HL-60 (cell line): ENCODE data around the gene TPCN2.
"Not testable (repeated sequence)": the region's sequence is repeated elsewhere in the genome, so short reads cannot be mapped to it uniquely, and the experiment has no call there.

ENCODE experiments used
- DNase-seq, 2 experiments: peaks; one replicate each; pipeline ENCODE4 v3.0.0-alpha.2; 2010 to 2020; ENCODE audit warnings: low read depth in 1 of 2, low spot score in 1 of 2
- H3K27ac ChIP-seq: fragments of 250-450 bp; sonication (Bioruptor Pico); replicated peaks from 2 replicates; pipeline ENCODE4 v1.5.1; 2020; ENCODE audit warnings: mild to moderate bottlenecking, moderate library complexity
- H3K27me3 ChIP-seq: fragments of 250-450 bp; sonication (Bioruptor Pico); 2 replicates; pipeline ENCODE4 v1.5.1; 2021; ENCODE audit warnings: mild to moderate bottlenecking, moderate library complexity; ENCODE audit not compliant: insufficient read depth, poor library complexity, severe bottlenecking
- H3K4me3 ChIP-seq: replicated peaks from 2 replicates; pipeline ENCODE4 v1.5.1; 2011; ENCODE audit warnings: mild to moderate bottlenecking, control low read depth, low read length; ENCODE audit not compliant: insufficient read depth
- CTCF ChIP-seq: IDR thresholded peaks from one replicate; pipeline ENCODE4 v1.5.1; 2011; ENCODE audit warnings: low read length, control low read depth, inconsistent platforms; ENCODE audit not compliant: insufficient read depth
- GABPA ChIP-seq: IDR thresholded peaks from 2 replicates; pipeline ENCODE4 v1.6.1; 2012; ENCODE audit warnings: low read depth
- POLR2AphosphoS5 ChIP-seq: IDR thresholded peaks from 2 replicates; pipeline ENCODE4 v1.6.1; 2012; ENCODE audit warnings: low read depth
- SPI1 ChIP-seq: IDR thresholded peaks from 2 replicates; pipeline ENCODE4 v1.6.1; 2012; ENCODE audit warnings: low read depth, mild to moderate bottlenecking, borderline replicate concordance
- TF ChIP-seq, protein P1 (sequence below): IDR thresholded peaks from 2 replicates; pipeline ENCODE4 v1.6.1; 2012; ENCODE audit warnings: low read depth; ENCODE audit not compliant: insufficient replicate concordance

Gene TPCN2

GRCh38 chr11:69137151-69137844 is 88.6 kb downstream of the TPCN2 start:
- Histone ChIP-seq H3K27ac (no peak overlapping the region), H3K4me3 (no peak overlapping the region), H3K27me3 (no peaks in the 10 kb centered on the region)
- DNase-seq: no peak
- TF ChIP-seq CTCF (no peak), SPI1 (no peak), GABPA (no peak), POLR2AphosphoS5 (no peak)
- TF ChIP-seq, protein P1, sequence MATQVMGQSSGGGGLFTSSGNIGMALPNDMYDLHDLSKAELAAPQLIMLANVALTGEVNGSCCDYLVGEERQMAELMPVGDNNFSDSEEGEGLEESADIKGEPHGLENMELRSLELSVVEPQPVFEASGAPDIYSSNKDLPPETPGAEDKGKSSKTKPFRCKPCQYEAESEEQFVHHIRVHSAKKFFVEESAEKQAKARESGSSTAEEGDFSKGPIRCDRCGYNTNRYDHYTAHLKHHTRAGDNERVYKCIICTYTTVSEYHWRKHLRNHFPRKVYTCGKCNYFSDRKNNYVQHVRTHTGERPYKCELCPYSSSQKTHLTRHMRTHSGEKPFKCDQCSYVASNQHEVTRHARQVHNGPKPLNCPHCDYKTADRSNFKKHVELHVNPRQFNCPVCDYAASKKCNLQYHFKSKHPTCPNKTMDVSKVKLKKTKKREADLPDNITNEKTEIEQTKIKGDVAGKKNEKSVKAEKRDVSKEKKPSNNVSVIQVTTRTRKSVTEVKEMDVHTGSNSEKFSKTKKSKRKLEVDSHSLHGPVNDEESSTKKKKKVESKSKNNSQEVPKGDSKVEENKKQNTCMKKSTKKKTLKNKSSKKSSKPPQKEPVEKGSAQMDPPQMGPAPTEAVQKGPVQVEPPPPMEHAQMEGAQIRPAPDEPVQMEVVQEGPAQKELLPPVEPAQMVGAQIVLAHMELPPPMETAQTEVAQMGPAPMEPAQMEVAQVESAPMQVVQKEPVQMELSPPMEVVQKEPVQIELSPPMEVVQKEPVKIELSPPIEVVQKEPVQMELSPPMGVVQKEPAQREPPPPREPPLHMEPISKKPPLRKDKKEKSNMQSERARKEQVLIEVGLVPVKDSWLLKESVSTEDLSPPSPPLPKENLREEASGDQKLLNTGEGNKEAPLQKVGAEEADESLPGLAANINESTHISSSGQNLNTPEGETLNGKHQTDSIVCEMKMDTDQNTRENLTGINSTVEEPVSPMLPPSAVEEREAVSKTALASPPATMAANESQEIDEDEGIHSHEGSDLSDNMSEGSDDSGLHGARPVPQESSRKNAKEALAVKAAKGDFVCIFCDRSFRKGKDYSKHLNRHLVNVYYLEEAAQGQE: no peak

DNA sequence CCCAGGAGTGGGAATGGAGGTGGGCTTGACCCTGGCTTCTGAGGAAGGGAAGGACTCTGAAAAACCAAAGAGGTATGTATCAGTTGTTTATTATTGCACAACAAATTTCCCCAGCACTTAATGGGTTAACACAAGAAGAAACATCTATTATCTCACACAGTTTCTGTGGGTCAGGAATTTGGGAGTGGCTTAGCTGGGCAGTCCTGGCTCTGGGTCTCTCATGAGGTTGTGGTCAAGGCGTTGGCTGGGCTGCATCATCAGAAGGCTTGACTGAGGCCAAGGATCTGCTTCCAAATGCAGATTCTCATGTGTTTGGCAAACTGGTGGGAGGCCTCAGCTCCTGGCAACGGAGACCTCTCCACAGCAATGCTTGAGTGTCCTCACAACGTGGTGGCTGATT is 89.5 kb downstream of the TPCN2 start:
- Histone ChIP-seq H3K4me3 (no peak overlapping the region), H3K27ac (no peak overlapping the region), H3K27me3 (no peaks in the 10 kb centered on the region)
- no peak for DNase-seq
- no peak for TF ChIP-seq POLR2AphosphoS5
- no peak for TF ChIP-seq GABPA
- TF ChIP-seq, protein P1: no peak
- no peak for TF ChIP-seq CTCF
- TF ChIP-seq SPI1: no peak

GRCh38 chr11:69140161-69140560 is 91.4 kb downstream of the TPCN2 start:
- H3K4me3 ChIP-seq, DNase-seq, H3K27me3 ChIP-seq, H3K27ac ChIP-seq: not testable (repeated sequence)

GRCh38 chr11:69140635-69141034 is 91.9 kb downstream of the TPCN2 start:
- H3K27ac ChIP-seq: no peak overlapping the region
- no peak for DNase-seq
- TF ChIP-seq GABPA (no peak), POLR2AphosphoS5 (no peak), SPI1 (no peak), CTCF (no peak)
- TF ChIP-seq, protein P1: no peak
- H3K27me3 ChIP-seq: no peaks in the 10 kb centered on the region
- no peak overlapping the region for H3K4me3 ChIP-seq
